HCT116 (cell line): ENCODE data around the gene PCBP3. TPM values are rescaled to one million over a fixed set of nuclear protein-coding genes. Genes with fewer than 3 reads are reported as not detected.

ENCODE experiments used
- ATAC-seq: fragments of 200-7000 bp; cut with Tn5 transposase; 2 replicates; pipeline ENCODE4 v1.9.1; 2020; ENCODE audit warnings: mild to moderate bottlenecking, moderate library complexity
- BruUV-seq: library from RNA; stranded (reverse); fragments of 400-500 nt; replicated peaks from 2 replicates; lab custom pipeline; 2021; lab: Mats Ljungman, UMichigan
- CTCF ChIA-PET: fragments of 300-600 bp; sonication (Branson Sonifier 250); formaldehyde crosslinking; loops from one replicate; lab custom pipeline; 2021; ENCODE audit warnings: antibody characterized with exemption; lab: Charles Lee
- POLR2A ChIA-PET: fragments of 300-600, 350-600 bp; sonication (Branson Sonifier 250); formaldehyde crosslinking; loops from one replicate; lab custom pipeline; 2021; ENCODE audit warnings: antibody characterized with exemption; lab: Charles Lee
- RAD21 ChIA-PET, 2 experiments: fragments of 300-600 bp; sonication (Branson Sonifier 250); formaldehyde crosslinking; loops; one replicate each; lab custom pipeline; 2023; ENCODE audit warnings: low total read pairs in 2 of 2; ENCODE audit not compliant: uncharacterized antibody in 2 of 2, unreplicated experiment in 2 of 2, low non-redundant PET in 1 of 2; lab: Charles Lee
- DNase-seq: peaks from one replicate; pipeline ENCODE4 v3.0.0-alpha.2; 2010; ENCODE audit warnings: low read depth, low spot score
- H2AFZ ChIP-seq: fragments of 200-600 bp; shearing (Covaris generic), sonication (generic); 2 replicates; pipeline ENCODE4 v1.6.1; 2017; ENCODE audit warnings: low read depth, mixed run types, mixed read lengths, antibody characterized with exemption, low read length; ENCODE audit not compliant: poor library complexity, severe bottlenecking
- H3K27ac ChIP-seq: 2 replicates; pipeline ENCODE4 v1.5.1; 2012; ENCODE audit warnings: low read depth, low read length
- H3K27me3 ChIP-seq: fragments of 200-600 bp; sonication (generic); 2 replicates; pipeline ENCODE4 v1.6.1; 2016; ENCODE audit warnings: mixed run types, low read length, mixed read lengths; ENCODE audit not compliant: insufficient read depth
- H3K36me3 ChIP-seq, 2 experiments: fragments of 200-500 bp in 1 of 2; fragments of 200-600 bp in 1 of 2; sonication (Bioruptor generic) in 1 of 2; sonication (generic) in 1 of 2; 2 replicates each; pipeline versions ENCODE4 v1.5.1 to v1.6.1; 2014 to 2016; ENCODE audit warnings: low read length in 2 of 2, inconsistent platforms in 1 of 2, mixed read lengths in 1 of 2, mixed run types in 1 of 2; ENCODE audit not compliant: insufficient read depth in 2 of 2, control insufficient read depth in 1 of 2
- H3K4me1 ChIP-seq, 2 experiments: fragments of 200-600 bp in 1 of 2; sonication (generic) in 1 of 2; 2 replicates each; pipeline versions ENCODE4 v1.5.1 to v1.6.1; 2012 to 2017; ENCODE audit warnings: low read length in 2 of 2, inconsistent platforms in 1 of 2, mild to moderate bottlenecking in 1 of 2, mixed read lengths in 1 of 2, mixed run types in 1 of 2, moderate library complexity in 1 of 2; ENCODE audit not compliant: insufficient read depth in 2 of 2, control insufficient read depth in 1 of 2
- H3K4me2 ChIP-seq: fragments of 200-600 bp; sonication (generic); 2 replicates; pipeline ENCODE4 v1.6.1; 2017; ENCODE audit warnings: mixed run types, low read length, mixed read lengths
- H3K4me3 ChIP-seq, 2 experiments: fragments of 200-600 bp in 1 of 2; sonication (generic) in 1 of 2; replicated peaks in 1 of 2; 2 replicates each; pipeline ENCODE4 v1.5.1; 2011 to 2016; ENCODE audit warnings: low read length in 2 of 2, control low read depth in 1 of 2, low read depth in 1 of 2, mild to moderate bottlenecking in 1 of 2, mixed read lengths in 1 of 2, mixed run types in 1 of 2
- H3K79me2 ChIP-seq: fragments of 200-600 bp; sonication (generic); 2 replicates; pipeline ENCODE4 v1.6.1; 2017; ENCODE audit warnings: mild to moderate bottlenecking, mixed run types, low read length, moderate library complexity, mixed read lengths; ENCODE audit not compliant: insufficient read depth
- H3K9ac ChIP-seq: fragments of 200-600 bp; sonication (generic); 2 replicates; pipeline ENCODE4 v1.6.1; 2016; ENCODE audit warnings: low read length, mixed read lengths
- H3K9me2 ChIP-seq: fragments of 200-600 bp; sonication (generic), shearing (Covaris generic); 2 replicates; pipeline ENCODE4 v1.6.1; 2017; ENCODE audit warnings: mixed run types, mild to moderate bottlenecking, moderate library complexity; ENCODE audit not compliant: insufficient read depth
- H3K9me3 ChIP-seq, 2 experiments: fragments of 200-500 bp in 1 of 2; fragments of 200-600 bp in 1 of 2; sonication (Bioruptor generic) in 1 of 2; sonication (generic) in 1 of 2; 2 replicates each; pipeline ENCODE4 v1.6.1; 2014 to 2017; ENCODE audit warnings: low read length in 2 of 2, mixed read lengths in 2 of 2, inconsistent platforms in 1 of 2, low read depth in 1 of 2, mild to moderate bottlenecking in 1 of 2, mixed run types in 1 of 2, moderate library complexity in 1 of 2; ENCODE audit not compliant: control insufficient read depth in 1 of 2, insufficient read depth in 1 of 2
- H4K20me1 ChIP-seq: fragments of 200-600 bp; sonication (generic), shearing (Covaris generic); 2 replicates; pipeline ENCODE4 v1.6.1; 2017; ENCODE audit warnings: mixed run types, mild to moderate bottlenecking, moderate library complexity; ENCODE audit not compliant: insufficient read depth
- CBX3 ChIP-seq: IDR thresholded peaks from 2 replicates; pipeline ENCODE4 v1.6.1; 2012; ENCODE audit warnings: low read depth
- EGR1 ChIP-seq: IDR thresholded peaks from 2 replicates; pipeline ENCODE4 v1.6.1; 2012; ENCODE audit warnings: low read depth
- ELF1 ChIP-seq: IDR thresholded peaks from 2 replicates; pipeline ENCODE4 v1.6.1; 2012; ENCODE audit warnings: low read depth, borderline replicate concordance
- EZH2phosphoT487 ChIP-seq: fragments of 200-600 bp; IDR thresholded peaks from 2 replicates; pipeline ENCODE4 v1.6.1; 2018; ENCODE audit warnings: antibody characterized with exemption, borderline replicate concordance
- JUND ChIP-seq: IDR thresholded peaks from 2 replicates; pipeline ENCODE4 v1.6.1; 2012
- POLR2AphosphoS5 ChIP-seq: IDR thresholded peaks from 2 replicates; pipeline ENCODE4 v1.6.1; 2011; ENCODE audit warnings: mild to moderate bottlenecking, low read depth, low read length, moderate library complexity
- SIN3A ChIP-seq: IDR thresholded peaks from 2 replicates; pipeline ENCODE4 v1.6.1; 2012; ENCODE audit warnings: low read depth
- SRF ChIP-seq: IDR thresholded peaks from 2 replicates; pipeline ENCODE4 v1.6.1; 2012; ENCODE audit warnings: low read depth
- YY1 ChIP-seq: IDR thresholded peaks from 2 replicates; pipeline ENCODE4 v1.6.1; 2011; ENCODE audit warnings: low read length, low read depth, moderate library complexity, mild to moderate bottlenecking; ENCODE audit not compliant: insufficient replicate concordance; ENCODE audit errors: extremely low read depth
- ZFX ChIP-seq: fragments of 450-650 bp; IDR thresholded peaks from 2 replicates; pipeline ENCODE4 v1.6.1; 2017
- ZNF274 ChIP-seq: fragments of 200-500 bp; sonication (Bioruptor generic); IDR thresholded peaks from 2 replicates; pipeline ENCODE4 v1.6.1; 2014; ENCODE audit warnings: mild to moderate bottlenecking, low read depth, low read length, inconsistent platforms
- intact Hi-C: fragments of 100-400 bp; cut with micrococcal nuclease; formaldehyde crosslinking; loops from 2 replicates; pipeline ENCODE4 v1.10.0; 2022
- total RNA-seq: library from RNA; stranded (reverse); gene quantifications from one replicate; pipeline ENCODE4 v1.2.1, GENCODE V29; 2021; ENCODE audit not compliant: unreplicated experiment
- TF ChIP-seq, protein P1 (sequence below): IDR thresholded peaks from 2 replicates; pipeline ENCODE4 v1.6.1; 2012; ENCODE audit warnings: low read depth
- TF ChIP-seq, protein P2 (sequence below): IDR thresholded peaks from 2 replicates; pipeline ENCODE4 v1.6.1; 2012
- TF ChIP-seq, protein P3 (sequence below): IDR thresholded peaks from 2 replicates; pipeline ENCODE4 v1.6.1; 2012

Gene PCBP3
- total RNA-seq, 1 experiment from 2014 or later: 3.1 TPM

DNA sequence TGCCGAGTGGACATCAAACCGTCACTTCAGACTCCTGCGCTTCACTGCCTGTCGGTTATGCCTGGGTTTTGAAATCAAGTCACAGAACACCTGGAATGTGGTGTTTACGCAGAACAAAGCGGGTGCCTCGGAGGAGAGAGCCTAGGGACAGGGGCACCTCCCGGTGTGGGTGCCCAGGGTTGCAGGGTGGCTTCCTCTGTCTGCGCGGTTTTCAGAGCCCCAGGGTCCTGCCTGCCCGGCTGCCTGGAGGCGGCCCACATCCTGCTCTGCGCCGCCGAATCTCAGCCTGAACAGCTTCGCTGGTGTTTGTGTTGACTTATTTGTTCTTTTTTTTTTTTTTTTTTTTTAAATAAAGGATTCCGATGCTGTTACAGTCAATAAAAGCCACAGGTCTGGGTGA lies 224.6 kb downstream of the PCBP3 start:
- Histone ChIP-seq H3K27me3 (no peaks in the 10 kb centered on the region), H3K36me3 (no peaks in the 10 kb centered on the region), H3K79me2 (no peaks in the 10 kb centered on the region), H3K9me2 (no peaks in the 10 kb centered on the region), H4K20me1 (no peaks in the 10 kb centered on the region), H3K9me3 (no peaks in the 10 kb centered on the region), H3K4me3 (no peak overlapping the region), H2AFZ (no peak overlapping the region), H3K4me1 (peaks cover 0 to 10% of the 10 kb centered on the region in 2 experiments; a peak in 2 of 4 replicates), H3K27ac (no peak overlapping the region), H3K4me2 (no peak overlapping the region), H3K9ac (no peak overlapping the region)
- POLR2A ChIA-PET: no interaction called here
- no peak for ATAC-seq
- BruUV-seq: no TSS peak
- CTCF ChIA-PET: interaction anchor here (1.0 kb wide), 1 partner anchor 9 kb away, joined by 3 read pairs; no protein-coding TSS in a partner anchor
- RAD21 ChIA-PET: no interaction called here
- DNase-seq: no peak
- intact Hi-C loops: no loop called here
- TF ChIP-seq YY1 (no peak), JUND (no peak), SIN3A (no peak), ELF1 (no peak), ZFX (no peak), ZNF274 (no peak), POLR2AphosphoS5 (no peak), CBX3 (no peak), EGR1 (no peak), EZH2phosphoT487 (no peak), SRF (no peak)
- TF ChIP-seq, protein P1, sequence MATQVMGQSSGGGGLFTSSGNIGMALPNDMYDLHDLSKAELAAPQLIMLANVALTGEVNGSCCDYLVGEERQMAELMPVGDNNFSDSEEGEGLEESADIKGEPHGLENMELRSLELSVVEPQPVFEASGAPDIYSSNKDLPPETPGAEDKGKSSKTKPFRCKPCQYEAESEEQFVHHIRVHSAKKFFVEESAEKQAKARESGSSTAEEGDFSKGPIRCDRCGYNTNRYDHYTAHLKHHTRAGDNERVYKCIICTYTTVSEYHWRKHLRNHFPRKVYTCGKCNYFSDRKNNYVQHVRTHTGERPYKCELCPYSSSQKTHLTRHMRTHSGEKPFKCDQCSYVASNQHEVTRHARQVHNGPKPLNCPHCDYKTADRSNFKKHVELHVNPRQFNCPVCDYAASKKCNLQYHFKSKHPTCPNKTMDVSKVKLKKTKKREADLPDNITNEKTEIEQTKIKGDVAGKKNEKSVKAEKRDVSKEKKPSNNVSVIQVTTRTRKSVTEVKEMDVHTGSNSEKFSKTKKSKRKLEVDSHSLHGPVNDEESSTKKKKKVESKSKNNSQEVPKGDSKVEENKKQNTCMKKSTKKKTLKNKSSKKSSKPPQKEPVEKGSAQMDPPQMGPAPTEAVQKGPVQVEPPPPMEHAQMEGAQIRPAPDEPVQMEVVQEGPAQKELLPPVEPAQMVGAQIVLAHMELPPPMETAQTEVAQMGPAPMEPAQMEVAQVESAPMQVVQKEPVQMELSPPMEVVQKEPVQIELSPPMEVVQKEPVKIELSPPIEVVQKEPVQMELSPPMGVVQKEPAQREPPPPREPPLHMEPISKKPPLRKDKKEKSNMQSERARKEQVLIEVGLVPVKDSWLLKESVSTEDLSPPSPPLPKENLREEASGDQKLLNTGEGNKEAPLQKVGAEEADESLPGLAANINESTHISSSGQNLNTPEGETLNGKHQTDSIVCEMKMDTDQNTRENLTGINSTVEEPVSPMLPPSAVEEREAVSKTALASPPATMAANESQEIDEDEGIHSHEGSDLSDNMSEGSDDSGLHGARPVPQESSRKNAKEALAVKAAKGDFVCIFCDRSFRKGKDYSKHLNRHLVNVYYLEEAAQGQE: no peak
- TF ChIP-seq, protein P2, sequence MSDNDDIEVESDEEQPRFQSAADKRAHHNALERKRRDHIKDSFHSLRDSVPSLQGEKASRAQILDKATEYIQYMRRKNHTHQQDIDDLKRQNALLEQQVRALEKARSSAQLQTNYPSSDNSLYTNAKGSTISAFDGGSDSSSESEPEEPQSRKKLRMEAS: no peak
- TF ChIP-seq, protein P3, sequence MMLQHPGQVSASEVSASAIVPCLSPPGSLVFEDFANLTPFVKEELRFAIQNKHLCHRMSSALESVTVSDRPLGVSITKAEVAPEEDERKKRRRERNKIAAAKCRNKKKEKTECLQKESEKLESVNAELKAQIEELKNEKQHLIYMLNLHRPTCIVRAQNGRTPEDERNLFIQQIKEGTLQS: no peak
